HCT116 (cell line): ENCODE results near the gene FIBCD1. TPM values are rescaled to one million over a fixed set of nuclear protein-coding genes. Genes with fewer than 3 reads are reported as not detected.

Source experiments
- ATAC-seq: fragments of 200-7000 bp; cut with Tn5 transposase; 2 replicates; pipeline ENCODE4 v1.9.1; 2020; ENCODE audit warnings: mild to moderate bottlenecking, moderate library complexity
- BruUV-seq: library from RNA; stranded (reverse); fragments of 400-500 nt; replicated peaks from 2 replicates; lab custom pipeline; 2021; lab: Mats Ljungman, UMichigan
- CTCF ChIA-PET: fragments of 300-600 bp; sonication (Branson Sonifier 250); formaldehyde crosslinking; loops from one replicate; lab custom pipeline; 2021; ENCODE audit warnings: antibody characterized with exemption; lab: Charles Lee
- POLR2A ChIA-PET: fragments of 300-600, 350-600 bp; sonication (Branson Sonifier 250); formaldehyde crosslinking; loops from one replicate; lab custom pipeline; 2021; ENCODE audit warnings: antibody characterized with exemption; lab: Charles Lee
- RAD21 ChIA-PET, 2 experiments: fragments of 300-600 bp; sonication (Branson Sonifier 250); formaldehyde crosslinking; loops; one replicate each; lab custom pipeline; 2023; ENCODE audit warnings: low total read pairs in 2 of 2; ENCODE audit not compliant: uncharacterized antibody in 2 of 2, unreplicated experiment in 2 of 2, low non-redundant PET in 1 of 2; lab: Charles Lee
- DNase-seq: peaks from one replicate; pipeline ENCODE4 v3.0.0-alpha.2; 2010; ENCODE audit warnings: low read depth, low spot score
- H2AFZ ChIP-seq: fragments of 200-600 bp; shearing (Covaris generic), sonication (generic); 2 replicates; pipeline ENCODE4 v1.6.1; 2017; ENCODE audit warnings: low read depth, mixed run types, mixed read lengths, antibody characterized with exemption, low read length; ENCODE audit not compliant: poor library complexity, severe bottlenecking
- H3K27ac ChIP-seq: 2 replicates; pipeline ENCODE4 v1.5.1; 2012; ENCODE audit warnings: low read depth, low read length
- H3K27me3 ChIP-seq: fragments of 200-600 bp; sonication (generic); 2 replicates; pipeline ENCODE4 v1.6.1; 2016; ENCODE audit warnings: mixed run types, low read length, mixed read lengths; ENCODE audit not compliant: insufficient read depth
- H3K36me3 ChIP-seq, 2 experiments: fragments of 200-500 bp in 1 of 2; fragments of 200-600 bp in 1 of 2; sonication (Bioruptor generic) in 1 of 2; sonication (generic) in 1 of 2; 2 replicates each; pipeline versions ENCODE4 v1.5.1 to v1.6.1; 2014 to 2016; ENCODE audit warnings: low read length in 2 of 2, inconsistent platforms in 1 of 2, mixed read lengths in 1 of 2, mixed run types in 1 of 2; ENCODE audit not compliant: insufficient read depth in 2 of 2, control insufficient read depth in 1 of 2
- H3K4me1 ChIP-seq, 2 experiments: fragments of 200-600 bp in 1 of 2; sonication (generic) in 1 of 2; 2 replicates each; pipeline versions ENCODE4 v1.5.1 to v1.6.1; 2012 to 2017; ENCODE audit warnings: low read length in 2 of 2, inconsistent platforms in 1 of 2, mild to moderate bottlenecking in 1 of 2, mixed read lengths in 1 of 2, mixed run types in 1 of 2, moderate library complexity in 1 of 2; ENCODE audit not compliant: insufficient read depth in 2 of 2, control insufficient read depth in 1 of 2
- H3K4me2 ChIP-seq: fragments of 200-600 bp; sonication (generic); 2 replicates; pipeline ENCODE4 v1.6.1; 2017; ENCODE audit warnings: mixed run types, low read length, mixed read lengths
- H3K4me3 ChIP-seq, 2 experiments: fragments of 200-600 bp in 1 of 2; sonication (generic) in 1 of 2; replicated peaks in 1 of 2; 2 replicates each; pipeline ENCODE4 v1.5.1; 2011 to 2016; ENCODE audit warnings: low read length in 2 of 2, control low read depth in 1 of 2, low read depth in 1 of 2, mild to moderate bottlenecking in 1 of 2, mixed read lengths in 1 of 2, mixed run types in 1 of 2
- H3K79me2 ChIP-seq: fragments of 200-600 bp; sonication (generic); 2 replicates; pipeline ENCODE4 v1.6.1; 2017; ENCODE audit warnings: mild to moderate bottlenecking, mixed run types, low read length, moderate library complexity, mixed read lengths; ENCODE audit not compliant: insufficient read depth
- H3K9ac ChIP-seq: fragments of 200-600 bp; sonication (generic); 2 replicates; pipeline ENCODE4 v1.6.1; 2016; ENCODE audit warnings: low read length, mixed read lengths
- H3K9me2 ChIP-seq: fragments of 200-600 bp; sonication (generic), shearing (Covaris generic); 2 replicates; pipeline ENCODE4 v1.6.1; 2017; ENCODE audit warnings: mixed run types, mild to moderate bottlenecking, moderate library complexity; ENCODE audit not compliant: insufficient read depth
- H3K9me3 ChIP-seq, 2 experiments: fragments of 200-500 bp in 1 of 2; fragments of 200-600 bp in 1 of 2; sonication (Bioruptor generic) in 1 of 2; sonication (generic) in 1 of 2; 2 replicates each; pipeline ENCODE4 v1.6.1; 2014 to 2017; ENCODE audit warnings: low read length in 2 of 2, mixed read lengths in 2 of 2, inconsistent platforms in 1 of 2, low read depth in 1 of 2, mild to moderate bottlenecking in 1 of 2, mixed run types in 1 of 2, moderate library complexity in 1 of 2; ENCODE audit not compliant: control insufficient read depth in 1 of 2, insufficient read depth in 1 of 2
- H4K20me1 ChIP-seq: fragments of 200-600 bp; sonication (generic), shearing (Covaris generic); 2 replicates; pipeline ENCODE4 v1.6.1; 2017; ENCODE audit warnings: mixed run types, mild to moderate bottlenecking, moderate library complexity; ENCODE audit not compliant: insufficient read depth
- CBX3 ChIP-seq: IDR thresholded peaks from 2 replicates; pipeline ENCODE4 v1.6.1; 2012; ENCODE audit warnings: low read depth
- CEBPB ChIP-seq: IDR thresholded peaks from 2 replicates; pipeline ENCODE4 v1.6.1; 2012; ENCODE audit warnings: low read depth
- CTCF ChIP-seq, 3 experiments: fragments of 200-600 bp in 1 of 3; sonication (generic) in 1 of 3; IDR thresholded peaks in 2 of 3; conservative IDR thresholded peaks in 1 of 3; 2 replicates each; pipeline ENCODE4 v1.5.1; 2012 to 2017; ENCODE audit warnings: low read depth in 2 of 3, low read length in 2 of 3, antibody characterized with exemption in 1 of 3, borderline replicate concordance in 1 of 3, control low read depth in 1 of 3, mild to moderate bottlenecking in 1 of 3, mixed read lengths in 1 of 3, mixed run types in 1 of 3, moderate library complexity in 1 of 3; ENCODE audit not compliant: insufficient read depth in 1 of 3
- EGR1 ChIP-seq: IDR thresholded peaks from 2 replicates; pipeline ENCODE4 v1.6.1; 2012; ENCODE audit warnings: low read depth
- ELF1 ChIP-seq: IDR thresholded peaks from 2 replicates; pipeline ENCODE4 v1.6.1; 2012; ENCODE audit warnings: low read depth, borderline replicate concordance
- EZH2phosphoT487 ChIP-seq: fragments of 200-600 bp; IDR thresholded peaks from 2 replicates; pipeline ENCODE4 v1.6.1; 2018; ENCODE audit warnings: antibody characterized with exemption, borderline replicate concordance
- JUND ChIP-seq: IDR thresholded peaks from 2 replicates; pipeline ENCODE4 v1.6.1; 2012
- MAX ChIP-seq: IDR thresholded peaks from 2 replicates; pipeline ENCODE4 v1.6.1; 2012
- POLR2A ChIP-seq: IDR thresholded peaks from 2 replicates; pipeline ENCODE4 v1.7.0; 2011; ENCODE audit warnings: borderline replicate concordance; ENCODE audit not compliant: insufficient read depth, insufficient read length; ENCODE audit errors: extremely low read depth
- POLR2AphosphoS5 ChIP-seq: IDR thresholded peaks from 2 replicates; pipeline ENCODE4 v1.6.1; 2011; ENCODE audit warnings: mild to moderate bottlenecking, low read depth, low read length, moderate library complexity
- RAD21 ChIP-seq: IDR thresholded peaks from 2 replicates; pipeline ENCODE4 v1.6.1; 2012; ENCODE audit warnings: low read depth, mild to moderate bottlenecking
- REST ChIP-seq: IDR thresholded peaks from 2 replicates; pipeline ENCODE4 v1.6.1; 2012; ENCODE audit warnings: low read depth
- SIN3A ChIP-seq: IDR thresholded peaks from 2 replicates; pipeline ENCODE4 v1.6.1; 2012; ENCODE audit warnings: low read depth
- SRF ChIP-seq: IDR thresholded peaks from 2 replicates; pipeline ENCODE4 v1.6.1; 2012; ENCODE audit warnings: low read depth
- TCF7L2 ChIP-seq: IDR thresholded peaks from 2 replicates; pipeline ENCODE4 v1.7.0; 2011; ENCODE audit warnings: borderline replicate concordance, inconsistent platforms; ENCODE audit not compliant: insufficient read depth, insufficient read length; ENCODE audit errors: extremely low read depth
- ZFX ChIP-seq: fragments of 450-650 bp; IDR thresholded peaks from 2 replicates; pipeline ENCODE4 v1.6.1; 2017
- ZNF274 ChIP-seq: fragments of 200-500 bp; sonication (Bioruptor generic); IDR thresholded peaks from 2 replicates; pipeline ENCODE4 v1.6.1; 2014; ENCODE audit warnings: mild to moderate bottlenecking, low read depth, low read length, inconsistent platforms
- intact Hi-C: fragments of 100-400 bp; cut with micrococcal nuclease; formaldehyde crosslinking; loops from 2 replicates; pipeline ENCODE4 v1.10.0; 2022
- total RNA-seq: library from RNA; stranded (reverse); gene quantifications from one replicate; pipeline ENCODE4 v1.2.1, GENCODE V29; 2021; ENCODE audit not compliant: unreplicated experiment

FIBCD1 gene
- total RNA-seq, 1 experiment from 2014 or later: 26.1 TPM

- Histone ChIP-seq H2AFZ (no peak overlapping the region), H3K4me3 (no peak overlapping the region), H3K9me3 (no peaks in the 10 kb centered on the region), H3K36me3 (no peaks in the 10 kb centered on the region), H3K79me2 (no peaks in the 10 kb centered on the region), H3K27me3 (no peaks in the 10 kb centered on the region), H3K27ac (no peak overlapping the region), H3K9me2 (no peaks in the 10 kb centered on the region), H4K20me1 (no peaks in the 10 kb centered on the region), H3K9ac (no peak overlapping the region), H3K4me1 (no peaks in the 10 kb centered on the region), H3K4me2 (no peak overlapping the region)
- BruUV-seq: no TSS peak
- ATAC-seq (no peak), DNase-seq (no peak)
- intact Hi-C loops: no loop called here
- ChIA-PET RAD21 (no interaction called here), CTCF (no interaction called here), POLR2A (interaction anchor here (1.4 kb wide), 1 partner anchor 9 kb away, joined by 3 read pairs; no protein-coding TSS in a partner anchor)
- no peak for TF ChIP-seq SIN3A
- no peak for TF ChIP-seq TCF7L2
- no peak for TF ChIP-seq POLR2AphosphoS5
- TF ChIP-seq ELF1: no peak
- TF ChIP-seq CBX3: no peak
- TF ChIP-seq RAD21: no peak
- no peak for TF ChIP-seq JUND
- TF ChIP-seq SRF: no peak
- TF ChIP-seq POLR2A: no peak
- TF ChIP-seq MAX: no peak
- no peak for TF ChIP-seq ZFX
- no peak for TF ChIP-seq EZH2phosphoT487
- TF ChIP-seq REST: no peak
- no peak for TF ChIP-seq CTCF (IDR thresholded peaks at IDR 0.05 in 2 of 3, conservative IDR thresholded peaks at IDR 0.05 in 1 of 3; ENCODE audit: borderline replicate concordance in 1 of 3, insufficient read depth in 1 of 3, low read depth in 2 of 3, low read length in 2 of 3)
- no peak for TF ChIP-seq CEBPB
- TF ChIP-seq EGR1: no peak
- TF ChIP-seq ZNF274: no peak
Observed at GRCh38 chr9:130918826-130919558, 20.1 kb downstream of the FIBCD1 start.
